K562 (cell line): ENCODE measurements around the gene DUS1L. TPM values are rescaled to one million over a fixed set of nuclear protein-coding genes. Genes with fewer than 3 reads are reported as not detected.
A peak's percentile ranks its signal among the peaks of the same experiment; 100 is the strongest.

Experiments
- ARID2 ChIP-seq: fragments of 450-650 bp; IDR thresholded peaks from 2 replicates; pipeline ENCODE4 v1.6.1; 2017; ENCODE audit warnings: antibody characterized with exemption, mild to moderate bottlenecking
- BDP1 ChIP-seq: IDR thresholded peaks from 3 replicates; pipeline ENCODE4 v1.6.1; 2011; ENCODE audit not compliant: insufficient read length, insufficient read depth
- DEAF1 ChIP-seq: fragments of 450-650 bp; formaldehyde crosslinking; IDR thresholded peaks from 2 replicates; pipeline ENCODE4 v1.4.0; 2020; ENCODE audit warnings: mild to moderate bottlenecking, moderate library complexity
- ESRRA ChIP-seq: fragments of 450-650 bp; IDR thresholded peaks from 2 replicates; pipeline ENCODE4 v1.6.1; 2014; ENCODE audit warnings: low read depth, mild to moderate bottlenecking, moderate library complexity, borderline replicate concordance
- ETS1 ChIP-seq: conservative IDR thresholded peaks from 2 replicates; pipeline ENCODE4 v1.6.1; 2011; ENCODE audit warnings: low read depth, mild to moderate bottlenecking, low read length; ENCODE audit not compliant: control insufficient read depth
- ETV6 ChIP-seq, 3 experiments: fragments of 150-350 bp in 1 of 3; sonication (generic) in 1 of 3; formaldehyde crosslinking in 1 of 3; IDR thresholded peaks; 2 replicates each; pipeline versions ENCODE4 v1.6.1 to v1.8.0; 2014 to 2022; ENCODE audit warnings: borderline replicate concordance in 2 of 3, low read depth in 2 of 3, antibody characterized with exemption in 1 of 3, low read length in 1 of 3, mild to moderate bottlenecking in 1 of 3, missing genetic modification reagents in 1 of 3
- HOMEZ ChIP-seq: fragments of 250-450 bp; sonication (Bioruptor Pico); IDR thresholded peaks from 2 replicates; pipeline ENCODE4 v1.4.0; 2020; ENCODE audit warnings: mild to moderate bottlenecking, moderate library complexity
- JUN ChIP-seq, 2 experiments: sonication (generic) in 1 of 2; formaldehyde crosslinking in 1 of 2; IDR thresholded peaks; 2 replicates each; pipeline versions ENCODE4 v1.6.1 to v1.8.0; 2012 to 2022; ENCODE audit warnings: borderline replicate concordance in 2 of 2, mild to moderate bottlenecking in 2 of 2, improper control_type of control experiment in 1 of 2, low read depth in 1 of 2, low read length in 1 of 2, missing genetic modification reagents in 1 of 2
- NR2C2 ChIP-seq, 2 experiments: fragments of 200-800 bp in 1 of 2; sonication (Bioruptor generic) in 1 of 2; sonication (generic) in 1 of 2; formaldehyde crosslinking in 1 of 2; IDR thresholded peaks; 2 replicates each; pipeline versions ENCODE4 v1.6.1 to v1.8.0; 2016 to 2022; ENCODE audit warnings: mild to moderate bottlenecking in 1 of 2, missing compliant biosample characterization in 1 of 2, missing genetic modification characterization in 1 of 2, missing genetic modification reagents in 1 of 2
- PURB ChIP-seq: sonication (generic); formaldehyde crosslinking; IDR thresholded peaks from 2 replicates; pipeline ENCODE4 v1.9.0; 2021; ENCODE audit warnings: low read depth, mild to moderate bottlenecking, missing genetic modification reagents
- RNF219 ChIP-seq: fragments of 250-450 bp; sonication (Bioruptor Pico); IDR thresholded peaks from 2 replicates; pipeline ENCODE4 v1.5.0; 2022; ENCODE audit warnings: mild to moderate bottlenecking
- SAFB2 ChIP-seq: fragments of 200-400 bp; formaldehyde crosslinking; IDR thresholded peaks from 2 replicates; pipeline ENCODE4 v1.6.1; 2018; ENCODE audit warnings: borderline replicate concordance, low read length, low read depth, moderate library complexity; ENCODE audit not compliant: severe bottlenecking
- TAF15 ChIP-seq: fragments of 200-400 bp; formaldehyde crosslinking; IDR thresholded peaks from 2 replicates; pipeline ENCODE4 v1.6.1; 2017; ENCODE audit warnings: mild to moderate bottlenecking, low read depth, low read length, moderate library complexity
- ZBTB33 ChIP-seq: sonication (generic); formaldehyde crosslinking; IDR thresholded peaks from 2 replicates; pipeline ENCODE4 v1.8.1; 2023; ENCODE audit warnings: mild to moderate bottlenecking, missing genetic modification reagents
- polyA plus RNA-seq, 8 experiments: library from polyadenylated mRNA; depleted of rRNA in 4 of 8; stranded (reverse) in 5 of 8; unstranded in 3 of 8; fragments of >200 nt; fragmentation: Nextera tagmentation in 2 of 8; fragmentation: Illumina TruSeq in 1 of 8; extraction: Ambion mirVana in 2 of 8; extraction: Trizol in 1 of 8; gene quantifications; 2 replicates each; pipeline versions ENCODE4 v1.2.1 to v1.2.3, GENCODE V29; 2011 to 2014; ENCODE audit warnings: inconsistent platforms in 1 of 8, missing spikeins in 1 of 8
- total RNA-seq, 7 experiments: library from RNA; depleted of rRNA in 6 of 7; stranded (reverse); fragments of >200 nt in 6 of 7; fragmentation: Illumina TruSeq in 2 of 7; extraction: Trizol in 2 of 7; gene quantifications; 2 replicates each; pipeline versions ENCODE4 v1.2.1 to v1.2.3, GENCODE V29; 2011 to 2021; ENCODE audit warnings: low replicate concordance in 1 of 7

Gene DUS1L
- total and polyA plus RNA-seq, 9 of the 15 experiments (the other 6 are each of a cell fraction or from before 2014, with no cell fraction given): 7.8 to 210 (median 83.9) TPM

- TF ChIP-seq HOMEZ (0 out of 2 replicates have a peak, but pooled peaks have one; percentile 45), ETV6 (IDR thresholded peaks at IDR 0.05; ENCODE audit: borderline replicate concordance in 1 of 2, low read depth in 2 of 2, low read length in 1 of 2) (no peak), ETV6 (CRISPR knock-in tag; IDR thresholded peaks at IDR 0.05; ENCODE audit: borderline replicate concordance) (0 out of 2 replicates have a peak, but pooled peaks have one; percentile 27), ARID2 (no peak), PURB (CRISPR knock-in tag) (no peak), RNF219 (no peak), BDP1 (no peak), SAFB2 (no peak), ETS1 (no peak), ESRRA (no peak), NR2C2 (CRISPR knock-in tag; IDR thresholded peaks at IDR 0.05) (peak; percentile 17; the same call in 1 of the 2 replicates), NR2C2 (tag; IDR thresholded peaks at IDR 0.05) (peak; percentile 74; the same call in 1 of the 2 replicates), ZBTB33 (CRISPR knock-in tag) (0 out of 2 replicates have a peak, but pooled peaks have one; percentile 5), DEAF1 (no peak), JUN (IDR thresholded peaks at IDR 0.05; ENCODE audit: borderline replicate concordance, low read depth, low read length) (no peak), JUN (CRISPR knock-in tag; IDR thresholded peaks at IDR 0.05; ENCODE audit: borderline replicate concordance) (0 out of 2 replicates have a peak, but pooled peaks have one; percentile 18), TAF15 (no peak)
Observed at GRCh38 chr17:82098939-82099763, 33.5 kb upstream of the DUS1L start (continued).
